Measurements from ENCODE around the gene TNN. TPM values are rescaled to one million over a fixed set of nuclear protein-coding genes. Genes with fewer than 3 reads are reported as not detected.

TNN gene
- polyA plus RNA-seq, 1 donor (not counting 4 experiments of a cell fraction or from before 2014, with no cell fraction given): not detected

DNA sequence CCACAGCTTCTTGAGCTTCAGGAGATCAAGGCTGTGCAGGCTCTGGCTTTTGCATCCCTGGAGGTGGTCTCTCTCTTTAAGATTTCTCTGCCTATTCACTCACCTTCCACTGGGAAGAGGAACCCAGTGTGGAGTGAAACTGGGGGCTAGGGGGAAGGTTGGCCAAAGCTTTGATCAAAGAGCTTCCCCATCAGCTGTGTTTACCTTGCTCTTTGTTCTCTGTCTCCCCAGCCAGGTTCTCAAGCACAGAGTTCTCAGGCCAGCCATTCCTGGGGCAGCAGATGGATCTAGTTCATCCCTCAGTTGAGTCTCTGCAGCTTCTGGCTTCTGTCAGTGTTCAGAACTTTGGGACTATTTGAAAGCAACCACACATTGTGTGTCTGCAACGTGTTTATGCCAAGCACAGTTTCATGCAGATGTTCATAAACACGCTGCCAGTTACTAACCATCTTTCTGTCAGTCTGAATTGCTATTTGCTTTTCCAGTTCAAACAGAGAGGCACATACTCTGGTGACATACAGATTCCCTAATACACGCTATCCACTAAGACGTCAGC lies 27.2 kb upstream of the TNN start:
- DNase-seq (ENCODE audit: low read depth, low spot score): no peak
- no peaks in the 10 kb centered on the region for H3K9me1 ChIP-seq (ENCODE audit: control insufficient read depth, extremely low read depth, insufficient read depth, low read length)
- H3K4me3 ChIP-seq (ENCODE audit: control insufficient read depth in 2 of 3, extremely low read depth in 1 of 3, insufficient read depth in 2 of 3, low read depth in 1 of 3, low read length in 3 of 3): no peak overlapping the region
- no peaks in the 10 kb centered on the region for H3K4me1 ChIP-seq (ENCODE audit: control insufficient read depth, extremely low read depth, insufficient read depth, low read length)
- dilution Hi-C loops (cut with MboI; ENCODE audit: extremely low pct_ligation_motif_present, low sequenced_read_pairs): no loop called here
- no peak overlapping the region for H3K4me2 ChIP-seq (ENCODE audit: control insufficient read depth, extremely low read depth, insufficient read depth, low read depth, low read length)
- no peaks in the 10 kb centered on the region for H3K36me3 ChIP-seq (ENCODE audit: control insufficient read depth in 2 of 2, extremely low read depth in 1 of 2, insufficient read depth in 2 of 2, low read length in 2 of 2)
- no peaks in the 10 kb centered on the region for H3K79me2 ChIP-seq (ENCODE audit: control insufficient read depth, insufficient read depth, low read length)
- no peak overlapping the region for H3K9ac ChIP-seq (ENCODE audit: control insufficient read depth, extremely low read depth, insufficient read depth, low read length)
- H4K20me1 ChIP-seq (ENCODE audit: control insufficient read depth, extremely low read depth, insufficient read depth, low read length): no peaks in the 10 kb centered on the region
- TF ChIP-seq CTCF (optimal IDR thresholded peaks at IDR 0.05 in 1 of 3, IDR thresholded peaks at IDR 0.05 in 1 of 3, conservative IDR thresholded peaks at IDR 0.05 in 1 of 3; ENCODE audit: extremely low read depth in 1 of 3, insufficient read depth in 2 of 3, low read length in 3 of 3): no peak
- no peak for TF ChIP-seq EZH2 (IDR thresholded peaks at IDR 0.05; ENCODE audit: low read length)
- H3K9me3 ChIP-seq (ENCODE audit: control insufficient read depth, low read depth, low read length): no peaks in the 10 kb centered on the region
- no peak overlapping the region for H3K27ac ChIP-seq (ENCODE audit: control insufficient read depth, insufficient read depth, low read length)
- H2AFZ ChIP-seq (ENCODE audit: control insufficient read depth, low read length): no peak overlapping the region
- no peak for FAIRE-seq
- H3K27me3 ChIP-seq (ENCODE audit: control insufficient read depth, extremely low read depth, insufficient read depth, low read length): peaks cover 6% of the 10 kb centered on the region

DNA sequence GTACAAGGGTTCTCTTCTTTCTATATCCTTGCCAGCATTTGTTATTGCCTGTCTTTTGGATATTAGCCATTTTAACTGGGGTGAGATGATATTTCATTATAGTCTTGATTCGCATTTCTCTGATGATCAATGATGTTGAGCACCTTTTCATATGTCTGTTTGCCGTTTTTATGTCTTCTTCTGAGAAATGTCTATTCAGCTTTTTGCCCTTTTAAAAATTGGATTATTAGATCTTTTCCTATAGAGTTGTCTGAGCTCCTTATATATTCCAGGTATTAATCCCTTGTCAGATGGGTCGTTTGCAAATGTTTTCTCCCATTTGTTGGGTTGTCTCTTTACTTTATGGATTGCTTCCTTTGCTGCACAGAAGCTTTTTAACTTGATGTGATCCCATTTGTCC lies 25.0 kb upstream of the TNN start:
- Histone ChIP-seq H3K9me3 (ENCODE audit: control insufficient read depth, low read depth, low read length) (no peaks in the 10 kb centered on the region), H3K9me1 (ENCODE audit: control insufficient read depth, extremely low read depth, insufficient read depth, low read length) (no peaks in the 10 kb centered on the region), H3K4me2 (ENCODE audit: control insufficient read depth, extremely low read depth, insufficient read depth, low read depth, low read length) (no peak overlapping the region), H3K79me2 (ENCODE audit: control insufficient read depth, insufficient read depth, low read length) (no peaks in the 10 kb centered on the region), H4K20me1 (ENCODE audit: control insufficient read depth, extremely low read depth, insufficient read depth, low read length) (no peaks in the 10 kb centered on the region), H3K36me3 (ENCODE audit: control insufficient read depth in 2 of 2, extremely low read depth in 1 of 2, insufficient read depth in 2 of 2, low read length in 2 of 2) (no peaks in the 10 kb centered on the region), H3K4me1 (ENCODE audit: control insufficient read depth, extremely low read depth, insufficient read depth, low read length) (no peaks in the 10 kb centered on the region), H3K27ac (ENCODE audit: control insufficient read depth, insufficient read depth, low read length) (no peak overlapping the region), H2AFZ (ENCODE audit: control insufficient read depth, low read length) (no peak overlapping the region), H3K27me3 (ENCODE audit: control insufficient read depth, extremely low read depth, insufficient read depth, low read length) (peaks cover 6% of the 10 kb centered on the region), H3K4me3 (ENCODE audit: control insufficient read depth in 2 of 3, extremely low read depth in 1 of 3, insufficient read depth in 2 of 3, low read depth in 1 of 3, low read length in 3 of 3) (no peak overlapping the region), H3K9ac (ENCODE audit: control insufficient read depth, extremely low read depth, insufficient read depth, low read length) (no peak overlapping the region)
- DNase-seq (ENCODE audit: low read depth, low spot score): no peak
- no peak for TF ChIP-seq CTCF (optimal IDR thresholded peaks at IDR 0.05 in 1 of 3, IDR thresholded peaks at IDR 0.05 in 1 of 3, conservative IDR thresholded peaks at IDR 0.05 in 1 of 3; ENCODE audit: extremely low read depth in 1 of 3, insufficient read depth in 2 of 3, low read length in 3 of 3)
- no peak for TF ChIP-seq EZH2 (IDR thresholded peaks at IDR 0.05; ENCODE audit: low read length)
- no peak for FAIRE-seq
- dilution Hi-C loops (cut with MboI; ENCODE audit: extremely low pct_ligation_motif_present, low sequenced_read_pairs): no loop called here

Measured in keratinocyte (primary cell).